Osteocyte (in vitro differentiated cells): Measurements from ENCODE around the gene CD302. TPM values are rescaled to one million over a fixed set of nuclear protein-coding genes. Genes with fewer than 3 reads are reported as not detected.
A peak's percentile ranks its signal among the peaks of the same experiment; 100 is the strongest.
"Not testable (repeated sequence)": the region's sequence is repeated elsewhere in the genome, so short reads cannot be mapped to it uniquely, and the experiment has no call there.

Experiments used
- DNase-seq: peaks from one replicate; pipeline ENCODE4 v3.0.0; 2021; ENCODE audit warnings: mixed read lengths; ENCODE audit not compliant: unreplicated experiment; ENCODE audit errors: extremely low spot score
- H3K27ac Mint-ChIP-seq: one replicate; pipeline ENCODE4 v1.8.0; 2021; ENCODE audit warnings: mild to moderate bottlenecking, mixed read lengths; ENCODE audit not compliant: unreplicated experiment
- H3K27me3 Mint-ChIP-seq: one replicate; pipeline ENCODE4 v1.8.0; 2021; ENCODE audit warnings: mixed read lengths; ENCODE audit not compliant: unreplicated experiment
- H3K36me3 Mint-ChIP-seq: one replicate; pipeline ENCODE4 v1.8.0; 2021; ENCODE audit warnings: mixed read lengths; ENCODE audit not compliant: unreplicated experiment
- H3K4me1 Mint-ChIP-seq: one replicate; pipeline ENCODE4 v1.8.0; 2021; ENCODE audit warnings: mixed read lengths; ENCODE audit not compliant: unreplicated experiment
- H3K4me3 Mint-ChIP-seq: one replicate; pipeline ENCODE4 v1.8.0; 2021; ENCODE audit warnings: mild to moderate bottlenecking, moderate library complexity, mixed read lengths; ENCODE audit not compliant: unreplicated experiment
- H3K9me3 Mint-ChIP-seq: one replicate; pipeline ENCODE4 v1.8.0; 2021; ENCODE audit warnings: mixed read lengths; ENCODE audit not compliant: unreplicated experiment
- total RNA-seq: library from RNA; stranded (reverse); gene quantifications from 2 replicates; pipeline ENCODE4 v1.2.1, GENCODE V29; 2021
- TF ChIP-seq, protein P1 (sequence below): fragments of 200-600 bp; sonication (generic); IDR thresholded peaks from 2 replicates; pipeline ENCODE4 v1.5.0; 2021; ENCODE audit warnings: antibody characterized with exemption, mild to moderate bottlenecking, moderate library complexity

The CD302 gene
- total RNA-seq, 1 donor from 2014 or later, result 19.3 TPM

DNA sequence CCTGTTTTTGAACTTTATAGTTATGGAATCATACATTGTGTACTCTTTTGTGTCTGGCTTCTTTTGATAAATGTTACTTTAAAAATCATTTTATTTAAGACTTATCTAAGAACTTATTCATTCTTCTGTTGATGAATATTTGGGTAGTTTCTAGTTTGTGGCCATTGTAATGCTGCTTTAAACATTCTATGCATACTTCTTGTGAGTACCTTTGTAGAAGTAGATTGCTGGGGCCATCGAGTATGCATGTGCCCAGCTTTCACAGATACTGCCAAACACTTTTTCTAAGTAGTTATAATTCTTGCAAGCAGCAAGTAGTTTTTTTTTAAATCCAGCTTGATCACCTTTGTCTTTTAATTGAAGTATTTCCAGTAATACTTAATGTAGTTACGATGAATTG is 11.1 kb downstream of the CD302 start:
- TF ChIP-seq, protein P1, sequence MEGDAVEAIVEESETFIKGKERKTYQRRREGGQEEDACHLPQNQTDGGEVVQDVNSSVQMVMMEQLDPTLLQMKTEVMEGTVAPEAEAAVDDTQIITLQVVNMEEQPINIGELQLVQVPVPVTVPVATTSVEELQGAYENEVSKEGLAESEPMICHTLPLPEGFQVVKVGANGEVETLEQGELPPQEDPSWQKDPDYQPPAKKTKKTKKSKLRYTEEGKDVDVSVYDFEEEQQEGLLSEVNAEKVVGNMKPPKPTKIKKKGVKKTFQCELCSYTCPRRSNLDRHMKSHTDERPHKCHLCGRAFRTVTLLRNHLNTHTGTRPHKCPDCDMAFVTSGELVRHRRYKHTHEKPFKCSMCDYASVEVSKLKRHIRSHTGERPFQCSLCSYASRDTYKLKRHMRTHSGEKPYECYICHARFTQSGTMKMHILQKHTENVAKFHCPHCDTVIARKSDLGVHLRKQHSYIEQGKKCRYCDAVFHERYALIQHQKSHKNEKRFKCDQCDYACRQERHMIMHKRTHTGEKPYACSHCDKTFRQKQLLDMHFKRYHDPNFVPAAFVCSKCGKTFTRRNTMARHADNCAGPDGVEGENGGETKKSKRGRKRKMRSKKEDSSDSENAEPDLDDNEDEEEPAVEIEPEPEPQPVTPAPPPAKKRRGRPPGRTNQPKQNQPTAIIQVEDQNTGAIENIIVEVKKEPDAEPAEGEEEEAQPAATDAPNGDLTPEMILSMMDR, result no peak
- peaks cover 3% of the 10 kb centered on the region for H3K36me3 Mint-ChIP-seq
- H3K9me3 Mint-ChIP-seq, result no peaks in the 10 kb centered on the region
- no peak for DNase-seq
- H3K27ac Mint-ChIP-seq, result no peak overlapping the region
- H3K4me3 Mint-ChIP-seq, result no peak overlapping the region
- H3K4me1 Mint-ChIP-seq, result no peaks in the 10 kb centered on the region
- no peaks in the 10 kb centered on the region for H3K27me3 Mint-ChIP-seq

DNA sequence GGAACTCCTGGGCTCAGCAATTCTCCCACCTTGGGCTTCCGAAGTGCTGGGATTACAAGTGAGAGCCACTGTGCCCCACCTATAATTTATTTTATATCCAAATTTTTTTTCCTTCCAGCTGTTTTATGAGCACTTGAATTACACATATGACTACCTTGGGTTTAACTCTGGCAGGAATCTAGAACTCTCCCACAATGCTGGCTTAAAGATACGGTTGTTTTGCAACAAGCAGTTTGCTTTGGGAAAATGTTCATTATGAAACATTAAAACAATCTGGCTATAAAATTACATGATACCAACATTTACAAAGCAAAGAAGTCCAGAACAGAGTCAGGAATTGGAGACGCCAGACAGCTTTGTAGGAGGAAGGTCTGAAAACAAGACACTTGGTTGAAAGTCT is 12.8 kb downstream of the CD302 start:
- Mint-ChIP-seq H3K4me3 (no peak overlapping the region), H3K27me3 (no peaks in the 10 kb centered on the region), H3K27ac (no peak overlapping the region), H3K9me3 (no peaks in the 10 kb centered on the region), H3K36me3 (peaks cover under 1% of the 10 kb centered on the region), H3K4me1 (no peaks in the 10 kb centered on the region)
- DNase-seq, result no peak
- TF ChIP-seq, protein P1, result no peak

DNA sequence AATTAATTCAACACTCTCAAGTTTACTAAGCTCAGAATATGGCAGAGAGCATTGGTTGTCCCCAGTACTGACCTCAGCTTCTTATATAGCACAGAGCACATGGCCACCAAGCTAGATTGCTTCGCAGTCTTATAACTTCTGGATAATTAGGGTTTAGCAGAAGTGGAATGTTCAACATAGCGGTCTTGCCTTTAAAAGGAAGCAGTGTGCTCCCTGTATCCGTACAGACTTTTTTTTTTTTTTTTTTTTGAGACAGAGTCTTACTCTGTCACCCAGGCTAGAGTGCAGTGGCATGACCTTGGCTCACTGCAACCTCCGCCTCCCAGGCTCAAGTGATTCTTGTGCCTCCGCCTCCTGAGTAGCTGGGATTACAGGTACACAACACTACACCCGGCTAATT is 13.3 kb downstream of the CD302 start:
- H3K27me3 Mint-ChIP-seq, H3K27ac Mint-ChIP-seq, H3K4me3 Mint-ChIP-seq, DNase-seq, H3K9me3 Mint-ChIP-seq, H3K36me3 Mint-ChIP-seq, H3K4me1 Mint-ChIP-seq: not testable (repeated sequence)

DNA sequence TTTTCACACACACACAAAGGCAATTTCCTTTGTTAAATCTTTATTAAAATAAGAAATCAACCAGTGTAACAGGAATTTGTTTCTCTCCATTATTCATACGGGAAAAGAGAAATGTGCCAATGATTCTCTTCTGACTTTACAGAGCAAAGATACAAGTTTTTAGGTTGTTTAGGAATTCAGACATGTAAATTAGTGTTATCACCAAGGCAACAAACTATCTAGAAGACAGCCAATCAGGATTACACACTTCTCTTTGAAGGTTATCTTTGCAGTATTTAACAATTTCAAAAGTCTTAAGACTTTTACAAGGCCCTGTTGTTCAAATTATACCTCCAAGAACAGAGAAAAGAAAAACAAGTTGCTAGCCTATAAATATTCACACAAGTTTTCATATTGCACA is 14.5 kb downstream of the CD302 start:
- Mint-ChIP-seq H3K4me3 (no peak overlapping the region), H3K27ac (no peak overlapping the region)
- DNase-seq, result no peak

DNA sequence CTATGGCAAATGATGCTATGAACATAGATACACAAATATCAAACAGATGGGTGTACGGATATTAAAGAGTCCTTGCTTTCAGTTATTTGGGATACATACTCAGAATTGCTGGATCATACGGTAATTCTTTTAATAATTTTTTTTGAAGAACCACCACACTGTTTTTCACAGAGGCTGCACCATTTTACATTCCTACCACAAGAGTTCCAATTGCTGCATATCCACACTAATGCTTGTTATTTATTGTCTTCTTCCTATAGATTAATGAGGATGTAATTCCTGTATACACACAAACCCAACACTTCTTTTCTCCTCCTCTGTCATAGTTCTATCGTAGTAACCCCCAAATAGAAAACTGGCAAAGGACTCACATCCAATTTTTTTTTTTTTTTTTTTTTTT is 21.7 kb downstream of the CD302 start:
- no peaks in the 10 kb centered on the region for H3K9me3 Mint-ChIP-seq
- peaks cover 39% of the 10 kb centered on the region for H3K36me3 Mint-ChIP-seq
- H3K27me3 Mint-ChIP-seq, result no peaks in the 10 kb centered on the region
- no peak overlapping the region for H3K4me3 Mint-ChIP-seq
- TF ChIP-seq, protein P1, result peak; percentile 17
- DNase-seq, result no peak
- peaks cover 16% of the 10 kb centered on the region for H3K4me1 Mint-ChIP-seq
- H3K27ac Mint-ChIP-seq, result no peak overlapping the region

More for the DNA sequence above, 14.5 kb downstream of the CD302 start:
- TF ChIP-seq, protein P1, result no peak
- Mint-ChIP-seq H3K27me3 (no peaks in the 10 kb centered on the region), H3K4me1 (no peaks in the 10 kb centered on the region), H3K36me3 (peaks cover 8% of the 10 kb centered on the region), H3K9me3 (no peaks in the 10 kb centered on the region)

DNA sequence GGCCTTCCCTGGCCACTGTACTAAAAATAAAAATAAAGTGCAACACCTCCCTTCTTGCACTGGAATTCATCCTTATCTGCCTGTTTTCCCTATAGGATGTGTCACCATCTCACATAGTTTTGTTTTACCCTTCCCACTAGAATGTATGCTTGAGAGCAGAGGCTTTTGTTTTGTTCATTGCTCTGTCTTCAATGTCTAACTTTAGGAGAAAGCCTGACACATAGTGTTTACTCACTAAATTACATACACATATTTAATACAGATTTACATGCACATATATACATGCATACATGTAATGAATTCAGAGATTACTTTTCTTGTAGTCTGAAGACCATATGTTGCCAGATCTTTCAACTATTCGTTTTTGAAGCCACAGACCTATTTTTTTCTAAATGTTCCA is 23.0 kb downstream of the CD302 start:
- Mint-ChIP-seq H3K4me1 (peaks cover 16% of the 10 kb centered on the region), H3K27me3 (no peaks in the 10 kb centered on the region), H3K36me3 (peaks cover 42% of the 10 kb centered on the region), H3K27ac (peak overlapping the region; percentile 58), H3K4me3 (no peak overlapping the region), H3K9me3 (no peaks in the 10 kb centered on the region)
- TF ChIP-seq, protein P1, result no peak
- DNase-seq, result no peak
